Measurements from ENCODE around the gene MUSTN1.

DNA sequence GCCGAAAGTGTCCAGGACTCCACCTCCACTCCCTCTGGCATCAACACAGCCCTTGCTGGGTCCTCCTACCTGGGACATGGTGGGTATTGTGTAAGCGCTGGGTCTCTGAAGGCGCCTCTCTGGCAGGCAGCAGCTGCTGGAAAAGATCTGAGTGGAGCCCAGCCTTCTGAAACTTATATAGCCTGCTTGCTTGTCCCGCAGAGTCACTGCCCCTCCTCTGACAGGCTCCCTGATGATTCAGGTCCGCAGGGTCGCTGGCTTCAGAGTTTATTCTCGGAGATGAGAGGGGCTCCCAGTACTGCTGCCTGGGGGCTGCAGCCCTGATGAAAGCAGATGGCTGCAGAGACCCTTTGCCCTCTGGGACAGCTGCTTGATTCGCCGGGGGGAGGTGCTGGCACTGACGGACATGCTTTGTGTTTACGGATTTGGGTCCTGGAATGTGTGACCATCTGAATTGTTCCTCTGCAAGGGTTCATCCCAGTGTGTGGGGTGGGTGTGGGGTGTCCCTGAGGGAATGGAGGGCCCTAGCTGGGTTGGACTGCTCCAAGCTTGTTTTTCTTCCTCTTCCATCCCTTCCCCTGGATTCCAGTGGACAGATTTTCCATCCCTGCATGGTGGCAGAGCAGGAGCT is at the start of gene MUSTN1:
- TF ChIP-seq, protein P1, sequence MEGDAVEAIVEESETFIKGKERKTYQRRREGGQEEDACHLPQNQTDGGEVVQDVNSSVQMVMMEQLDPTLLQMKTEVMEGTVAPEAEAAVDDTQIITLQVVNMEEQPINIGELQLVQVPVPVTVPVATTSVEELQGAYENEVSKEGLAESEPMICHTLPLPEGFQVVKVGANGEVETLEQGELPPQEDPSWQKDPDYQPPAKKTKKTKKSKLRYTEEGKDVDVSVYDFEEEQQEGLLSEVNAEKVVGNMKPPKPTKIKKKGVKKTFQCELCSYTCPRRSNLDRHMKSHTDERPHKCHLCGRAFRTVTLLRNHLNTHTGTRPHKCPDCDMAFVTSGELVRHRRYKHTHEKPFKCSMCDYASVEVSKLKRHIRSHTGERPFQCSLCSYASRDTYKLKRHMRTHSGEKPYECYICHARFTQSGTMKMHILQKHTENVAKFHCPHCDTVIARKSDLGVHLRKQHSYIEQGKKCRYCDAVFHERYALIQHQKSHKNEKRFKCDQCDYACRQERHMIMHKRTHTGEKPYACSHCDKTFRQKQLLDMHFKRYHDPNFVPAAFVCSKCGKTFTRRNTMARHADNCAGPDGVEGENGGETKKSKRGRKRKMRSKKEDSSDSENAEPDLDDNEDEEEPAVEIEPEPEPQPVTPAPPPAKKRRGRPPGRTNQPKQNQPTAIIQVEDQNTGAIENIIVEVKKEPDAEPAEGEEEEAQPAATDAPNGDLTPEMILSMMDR (IDR thresholded peaks at IDR 0.05): no peak
- TF ChIP-seq POLR2AphosphoS5 (IDR thresholded peaks at IDR 0.05): no peak
